ENCODE data around the gene DPP4. TPM values are rescaled to one million over a fixed set of nuclear protein-coding genes. Genes with fewer than 3 reads are reported as not detected.

Gene DPP4
- total and polyA plus RNA-seq, 2 experiments from 2014 or later, result 31.6 to 39.9 TPM

GRCh38 chr2:161947406-161947805, 126.6 kb downstream of the DPP4 start:
- Histone ChIP-seq H3K9me2 (ENCODE audit: insufficient read depth) (no peaks in the 10 kb centered on the region), H3K27me3 (replicated peaks; ENCODE audit: insufficient read depth) (0 out of 2 replicates have a peak, but pooled peaks cover 3% of the 10 kb centered on the region), H3K27ac (no peak overlapping the region), H3F3A (ENCODE audit: insufficient read depth) (no peaks in the 10 kb centered on the region), H2AFZ (no peak overlapping the region), H3K9me3 (ENCODE audit: low read depth) (no peaks in the 10 kb centered on the region), H3K4me1 (ENCODE audit: insufficient read depth) (no peaks in the 10 kb centered on the region), H3K9ac (no peak overlapping the region), H3K4me3 (no peak overlapping the region), H4K20me1 (ENCODE audit: insufficient read depth) (no peaks in the 10 kb centered on the region), H3K4me2 (ENCODE audit: unreplicated experiment) (no peak overlapping the region), H3K79me2 (ENCODE audit: insufficient read depth) (no peaks in the 10 kb centered on the region), H3K36me3 (ENCODE audit: low read depth) (no peaks in the 10 kb centered on the region)
- in situ Hi-C loops (cut with MboI), result loop anchor here (25.0 kb wide), 2 partner anchors 360 to 685 kb away; no protein-coding TSS in a partner anchor
- 23 to 24% methylated on average over 3 of the region's 3 CpGs for WGBS, 2 experiments (ENCODE audit: low coverage in 1 of 2, low lambda C conversion rate in 2 of 2, missing lambda C conversion rate in 2 of 2)
- DNase-seq, result no peak
- TF ChIP-seq EZH2 (IDR thresholded peaks at IDR 0.05; ENCODE audit: insufficient read depth, poor library complexity, severe bottlenecking) (no peak), EZH2phosphoT487 (IDR thresholded peaks at IDR 0.05; ENCODE audit: insufficient read depth, low read depth) (no peak)

DNA sequence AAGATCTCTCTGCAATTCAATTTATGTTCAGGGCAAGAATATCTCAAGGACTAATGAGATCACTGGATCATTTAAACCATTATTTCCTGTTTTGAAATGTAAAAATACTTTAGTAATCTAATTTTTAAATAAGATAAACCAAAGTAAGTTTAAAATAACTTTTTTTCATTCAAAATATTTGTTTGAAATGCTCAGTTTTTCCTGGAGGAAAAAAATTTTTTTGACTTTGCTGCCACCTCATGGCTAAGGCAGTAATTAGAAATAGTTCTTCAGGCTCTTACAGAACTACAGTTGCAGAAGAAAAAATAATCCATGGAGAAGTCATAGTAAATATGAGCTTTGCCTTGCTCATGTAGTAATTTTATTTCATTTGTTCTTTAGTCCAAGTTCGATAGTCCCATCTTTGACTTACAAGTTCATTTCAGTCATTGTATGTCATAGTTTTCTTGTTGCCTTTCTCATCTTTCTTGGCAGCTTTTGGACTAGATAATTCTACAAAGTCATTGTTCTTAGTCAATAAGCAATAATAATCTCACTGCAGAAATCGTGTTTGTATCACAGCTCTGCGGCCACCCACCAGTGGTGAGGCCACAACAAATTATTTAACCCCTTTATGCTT, 127.4 kb downstream of the DPP4 start:
- TF ChIP-seq EZH2 (IDR thresholded peaks at IDR 0.05; ENCODE audit: insufficient read depth, poor library complexity, severe bottlenecking) (no peak), EZH2phosphoT487 (IDR thresholded peaks at IDR 0.05; ENCODE audit: insufficient read depth, low read depth) (no peak)
- Histone ChIP-seq H3K27me3 (replicated peaks; ENCODE audit: insufficient read depth) (peaks cover 11% of the 10 kb centered on the region; the same call in 1 of the 2 replicates), H3K9ac (no peak overlapping the region), H3K27ac (no peak overlapping the region), H3K4me2 (ENCODE audit: unreplicated experiment) (no peak overlapping the region), H3K36me3 (ENCODE audit: low read depth) (no peaks in the 10 kb centered on the region), H2AFZ (no peak overlapping the region), H3K79me2 (ENCODE audit: insufficient read depth) (no peaks in the 10 kb centered on the region), H4K20me1 (ENCODE audit: insufficient read depth) (no peaks in the 10 kb centered on the region), H3K4me3 (no peak overlapping the region), H3K9me2 (ENCODE audit: insufficient read depth) (no peaks in the 10 kb centered on the region), H3K9me3 (ENCODE audit: low read depth) (no peaks in the 10 kb centered on the region), H3K4me1 (ENCODE audit: insufficient read depth) (no peaks in the 10 kb centered on the region), H3F3A (ENCODE audit: insufficient read depth) (no peaks in the 10 kb centered on the region)
- in situ Hi-C loops (cut with MboI), result loop anchor here (25.0 kb wide), 2 partner anchors 359 to 684 kb away; no protein-coding TSS in a partner anchor
- DNase-seq, result peak; percentile 58
- WGBS, 2 experiments (ENCODE audit: low coverage in 1 of 2, low lambda C conversion rate in 2 of 2, missing lambda C conversion rate in 2 of 2), result 3 to 5% methylated on average over 3 of the region's 3 CpGs

DNA sequence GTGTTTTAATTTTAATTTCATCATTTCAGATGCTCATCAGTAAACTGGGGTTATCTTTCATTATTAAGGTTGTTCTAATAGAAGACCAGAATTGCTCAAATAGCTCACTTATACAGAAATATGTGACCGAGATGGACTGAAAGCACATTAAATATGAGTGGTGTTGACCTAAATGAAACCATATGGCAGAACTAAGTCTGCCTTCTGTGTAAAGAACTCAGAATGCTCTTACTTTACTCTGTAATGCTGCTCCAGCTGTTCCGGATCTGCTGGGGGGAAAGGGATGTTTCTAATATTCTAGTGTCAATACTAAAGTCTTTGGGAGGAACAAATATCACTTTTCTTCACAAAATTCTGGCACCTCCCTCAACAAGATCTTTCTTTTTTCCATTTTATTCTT, 131.0 kb downstream of the DPP4 start:
- WGBS, 2 experiments (ENCODE audit: low coverage in 1 of 2, low lambda C conversion rate in 2 of 2, missing lambda C conversion rate in 2 of 2), result 0 to 7% methylated on average over 2 of the region's 2 CpGs
- DNase-seq, result peak; percentile 5

More for the DNA sequence above, 131.0 kb downstream of the DPP4 start:
- Histone ChIP-seq H3K27ac (no peak overlapping the region), H2AFZ (no peak overlapping the region), H3K4me3 (no peak overlapping the region), H3K4me2 (ENCODE audit: unreplicated experiment) (no peak overlapping the region), H3K27me3 (replicated peaks; ENCODE audit: insufficient read depth) (peaks cover 20% of the 10 kb centered on the region; the same call in 1 of the 2 replicates), H3K36me3 (ENCODE audit: low read depth) (no peaks in the 10 kb centered on the region), H3K9me2 (ENCODE audit: insufficient read depth) (no peaks in the 10 kb centered on the region), H3F3A (ENCODE audit: insufficient read depth) (no peaks in the 10 kb centered on the region), H3K9ac (no peak overlapping the region), H3K79me2 (ENCODE audit: insufficient read depth) (no peaks in the 10 kb centered on the region), H3K4me1 (ENCODE audit: insufficient read depth) (no peaks in the 10 kb centered on the region), H3K9me3 (ENCODE audit: low read depth) (no peaks in the 10 kb centered on the region), H4K20me1 (ENCODE audit: insufficient read depth) (no peaks in the 10 kb centered on the region)
- in situ Hi-C loops (cut with MboI), result loop anchor here (25.0 kb wide), 2 partner anchors 356 to 681 kb away; no protein-coding TSS in a partner anchor
- TF ChIP-seq EZH2 (IDR thresholded peaks at IDR 0.05; ENCODE audit: insufficient read depth, poor library complexity, severe bottlenecking) (no peak), EZH2phosphoT487 (IDR thresholded peaks at IDR 0.05; ENCODE audit: insufficient read depth, low read depth) (no peak)

Small RNAs within 50 kb of the gene (small RNA-seq; reads per million reads assigned to genes)
- not detected for gene TIMM8AP1 (ENCODE audit: low read depth, low replicate concordance)

Other genes starting within 250 kb of the DPP4 start
- gene GCG, start 78.0 kb upstream of the DPP4 start, total RNA-seq (2014; rRNA removed; shearing (Covaris generic)), result not detected in 2 replicates
- not detected in 2 replicates for gene GCG, start 78.0 kb upstream of the DPP4 start, polyA plus RNA-seq (2016; fragmentation: Nextera tagmentation; extraction: Ambion mirVana)
- gene FAP, start 169.2 kb upstream of the DPP4 start, total RNA-seq (2014; rRNA removed; shearing (Covaris generic)), result 243 and 269 TPM in 2 replicates
- gene FAP, start 169.2 kb upstream of the DPP4 start, polyA plus RNA-seq (2016; fragmentation: Nextera tagmentation; extraction: Ambion mirVana), result 198 and 200 TPM in 2 replicates
- 1.6 and 2.0 TPM in 2 replicates for gene IFIH1, start 244.5 kb upstream of the DPP4 start, total RNA-seq (2014; rRNA removed; shearing (Covaris generic))
- 0.66 and 1.3 TPM in 2 replicates for gene IFIH1, start 244.5 kb upstream of the DPP4 start, polyA plus RNA-seq (2016; fragmentation: Nextera tagmentation; extraction: Ambion mirVana)